ENCODE data around the gene TMEM94. TPM values are rescaled to one million over a fixed set of nuclear protein-coding genes. Genes with fewer than 3 reads are reported as not detected.

TMEM94 gene
- total RNA-seq, 4 donors from 2014 or later, result 128 to 708 (median 280) TPM

GRCh38 chr17:75542728-75543336 is 86.4 kb downstream of the TMEM94 start:
- H3K4me3 ChIP-seq, result no peak overlapping the region
- no peaks in the 10 kb centered on the region for H3K36me3 ChIP-seq
- H3K27ac ChIP-seq, result peak overlapping the region; percentile 82 to 91 (median 86)
- H3K9me3 ChIP-seq, result no peaks in the 10 kb centered on the region
- DNase-seq, result peak; percentile 42
- peaks cover 8 to 67% (median 43%) of the 10 kb centered on the region in 4 donors for H3K4me1 ChIP-seq
- H3K27me3 ChIP-seq, result no peaks in the 10 kb centered on the region
- in situ Hi-C loops (cut with MboI; ENCODE audit: low pct_ligation_motif_present in 1 of 4, low pct_unique_long_range_greater_than_20kb in 1 of 4, low sequenced_read_pairs in 3 of 4), result no loop called here
- 65 to 80% methylated on average over 1 to 15 of the region's 15 CpGs for WGBS, 2 donors (ENCODE audit: low coverage in 1 of 2)
- intact Hi-C loops (cut with DNase I; ENCODE audit: low total_unique reads), result no loop called here
- no peak for TF ChIP-seq POLR2A (IDR thresholded peaks at IDR 0.05)
- no peak for TF ChIP-seq EP300 (IDR thresholded peaks at IDR 0.05; ENCODE audit: low read depth)
- TF ChIP-seq, protein P1, sequence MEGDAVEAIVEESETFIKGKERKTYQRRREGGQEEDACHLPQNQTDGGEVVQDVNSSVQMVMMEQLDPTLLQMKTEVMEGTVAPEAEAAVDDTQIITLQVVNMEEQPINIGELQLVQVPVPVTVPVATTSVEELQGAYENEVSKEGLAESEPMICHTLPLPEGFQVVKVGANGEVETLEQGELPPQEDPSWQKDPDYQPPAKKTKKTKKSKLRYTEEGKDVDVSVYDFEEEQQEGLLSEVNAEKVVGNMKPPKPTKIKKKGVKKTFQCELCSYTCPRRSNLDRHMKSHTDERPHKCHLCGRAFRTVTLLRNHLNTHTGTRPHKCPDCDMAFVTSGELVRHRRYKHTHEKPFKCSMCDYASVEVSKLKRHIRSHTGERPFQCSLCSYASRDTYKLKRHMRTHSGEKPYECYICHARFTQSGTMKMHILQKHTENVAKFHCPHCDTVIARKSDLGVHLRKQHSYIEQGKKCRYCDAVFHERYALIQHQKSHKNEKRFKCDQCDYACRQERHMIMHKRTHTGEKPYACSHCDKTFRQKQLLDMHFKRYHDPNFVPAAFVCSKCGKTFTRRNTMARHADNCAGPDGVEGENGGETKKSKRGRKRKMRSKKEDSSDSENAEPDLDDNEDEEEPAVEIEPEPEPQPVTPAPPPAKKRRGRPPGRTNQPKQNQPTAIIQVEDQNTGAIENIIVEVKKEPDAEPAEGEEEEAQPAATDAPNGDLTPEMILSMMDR (IDR thresholded peaks at IDR 0.05), result no peak
- TF ChIP-seq POLR2AphosphoS5 (IDR thresholded peaks at IDR 0.05), result no peak

DNA sequence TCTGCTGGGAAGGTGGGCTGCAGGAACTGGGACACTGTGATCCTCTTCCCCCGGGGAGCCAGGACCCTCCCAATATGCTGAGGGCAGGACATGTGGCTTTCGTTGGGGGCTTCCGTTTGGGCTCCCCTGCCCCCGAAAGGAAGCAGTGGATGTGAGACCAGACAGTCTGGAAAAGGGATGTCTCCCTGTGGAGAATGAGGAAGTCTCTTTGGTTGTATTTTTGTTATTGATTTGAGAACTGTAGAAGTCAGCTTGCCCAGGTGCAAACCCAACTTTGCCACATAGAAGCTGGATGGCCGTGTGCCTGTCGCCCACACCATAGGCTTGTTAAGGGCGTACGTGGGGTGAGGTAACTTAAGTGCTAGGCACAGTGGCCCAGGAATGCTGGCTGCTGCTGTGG is 87.8 kb downstream of the TMEM94 start:
- H3K4me1 ChIP-seq, result peaks cover 8 to 65% (median 43%) of the 10 kb centered on the region in 4 donors

GRCh38 chr17:75546181-75546580 is 89.7 kb downstream of the TMEM94 start:
- TF ChIP-seq POLR2A (IDR thresholded peaks at IDR 0.05), result no peak
- TF ChIP-seq, protein P1 (IDR thresholded peaks at IDR 0.05), result no peak
- TF ChIP-seq POLR2AphosphoS5 (IDR thresholded peaks at IDR 0.05), result no peak
- no peak for TF ChIP-seq EP300 (IDR thresholded peaks at IDR 0.05; ENCODE audit: low read depth)
- WGBS, 2 donors (ENCODE audit: low coverage in 1 of 2), result 92% methylated on average over 13 of the region's 13 CpGs; no CpG with 5 or more reads in 1 of the 2 donors
- Histone ChIP-seq H3K4me3 (no peak overlapping the region), H3K9me3 (no peaks in the 10 kb centered on the region), H3K36me3 (no peaks in the 10 kb centered on the region), H3K27ac (peak overlapping the region in 2 of 4 donors; percentile 15 to 31), H3K4me1 (peaks cover 5 to 61% (median 40%) of the 10 kb centered on the region in 4 donors), H3K27me3 (no peaks in the 10 kb centered on the region)
- DNase-seq, result no peak
- in situ Hi-C loops (cut with MboI; ENCODE audit: low pct_ligation_motif_present in 1 of 4, low pct_unique_long_range_greater_than_20kb in 1 of 4, low sequenced_read_pairs in 3 of 4), result no loop called here
- intact Hi-C loops (cut with DNase I; ENCODE audit: low total_unique reads), result no loop called here

More for the DNA sequence above, 87.8 kb downstream of the TMEM94 start:
- TF ChIP-seq, protein P1 (IDR thresholded peaks at IDR 0.05), result no peak
- TF ChIP-seq POLR2AphosphoS5 (IDR thresholded peaks at IDR 0.05) (no peak), POLR2A (IDR thresholded peaks at IDR 0.05) (no peak), EP300 (IDR thresholded peaks at IDR 0.05; ENCODE audit: low read depth) (no peak)
- Histone ChIP-seq H3K4me3 (no peak overlapping the region), H3K9me3 (no peaks in the 10 kb centered on the region), H3K27me3 (no peaks in the 10 kb centered on the region), H3K36me3 (no peaks in the 10 kb centered on the region), H3K27ac (peak overlapping the region; percentile 82 to 91 (median 86))
- no peak for DNase-seq
- intact Hi-C loops (cut with DNase I; ENCODE audit: low total_unique reads) (no loop called here), in situ Hi-C loops (cut with MboI; ENCODE audit: low pct_ligation_motif_present in 1 of 4, low pct_unique_long_range_greater_than_20kb in 1 of 4, low sequenced_read_pairs in 3 of 4) (no loop called here)
- WGBS, 2 donors (ENCODE audit: low coverage in 1 of 2), result 70% methylated on average over 8 of the region's 8 CpGs; no CpG with 5 or more reads in 1 of the 2 donors

- no peak overlapping the region for H3K4me3 ChIP-seq
- DNase-seq, result no peak
- in situ Hi-C loops (cut with MboI; ENCODE audit: low pct_ligation_motif_present in 1 of 4, low pct_unique_long_range_greater_than_20kb in 1 of 4, low sequenced_read_pairs in 3 of 4) (no loop called here), intact Hi-C loops (cut with DNase I; ENCODE audit: low total_unique reads) (no loop called here)
- peaks cover 3 to 54% (median 35%) of the 10 kb centered on the region in 4 donors for H3K4me1 ChIP-seq
- no peaks in the 10 kb centered on the region for H3K9me3 ChIP-seq
- 80 to 83% methylated on average over 1 to 9 of the region's 9 CpGs for WGBS, 2 donors (ENCODE audit: low coverage in 1 of 2)
- H3K27me3 ChIP-seq, result no peaks in the 10 kb centered on the region
- no peaks in the 10 kb centered on the region for H3K36me3 ChIP-seq
- peak overlapping the region; percentile 93 to 98 (median 95) for H3K27ac ChIP-seq
- TF ChIP-seq POLR2A (IDR thresholded peaks at IDR 0.05) (no peak), POLR2AphosphoS5 (IDR thresholded peaks at IDR 0.05) (no peak), EP300 (IDR thresholded peaks at IDR 0.05; ENCODE audit: low read depth) (no peak)
- TF ChIP-seq, protein P1 (IDR thresholded peaks at IDR 0.05), result no peak
These were observed 90.7 kb downstream of the TMEM94 start for GRCh38 chr17:75547091-75547490.
